Fibroblast of lung (primary cell): ENCODE data around the gene DIP2C. TPM values are rescaled to one million over a fixed set of nuclear protein-coding genes. Genes with fewer than 3 reads are reported as not detected.
A peak's percentile ranks its signal among the peaks of the same experiment; 100 is the strongest.

Experiments
- DNase-seq, 2 donors: peaks; one replicate each; pipeline versions ENCODE4 v3.0.0 to v3.0.0-alpha.2; 2010; ENCODE audit warnings: low read depth in 2 of 2
- H2AFZ ChIP-seq: 2 replicates; pipeline ENCODE4 v1.5.1; 2012; ENCODE audit warnings: low read length, control low read depth, inconsistent platforms
- H3K27ac ChIP-seq: 2 replicates; pipeline ENCODE4 v1.5.1; 2011; ENCODE audit warnings: low read length, control low read depth; ENCODE audit not compliant: insufficient read depth
- H3K27me3 ChIP-seq: 2 replicates; pipeline ENCODE4 v1.5.1; 2011; ENCODE audit warnings: mild to moderate bottlenecking, low read length; ENCODE audit not compliant: control insufficient read depth, insufficient read depth
- H3K36me3 ChIP-seq: 2 replicates; pipeline ENCODE4 v1.5.1; 2011; ENCODE audit warnings: low read length; ENCODE audit not compliant: control insufficient read depth, insufficient read depth
- H3K4me1 ChIP-seq: 2 replicates; pipeline ENCODE4 v1.5.1; 2011; ENCODE audit warnings: low read length; ENCODE audit not compliant: control insufficient read depth, insufficient read depth; ENCODE audit errors: extremely low read depth
- H3K4me2 ChIP-seq: 2 replicates; pipeline ENCODE4 v1.5.1; 2011; ENCODE audit warnings: low read length, control low read depth; ENCODE audit not compliant: insufficient read depth; ENCODE audit errors: extremely low read depth
- H3K4me3 ChIP-seq, 4 experiments: fragments of 200-600 bp in 1 of 4; sonication (generic) in 1 of 4; replicated peaks in 1 of 4; 2 replicates each; pipeline ENCODE4 v1.5.1; 2011 to 2016; ENCODE audit warnings: low read length in 4 of 4, low read depth in 3 of 4, mild to moderate bottlenecking in 3 of 4, control low read depth in 2 of 4, inconsistent platforms in 1 of 4, mixed read lengths in 1 of 4; ENCODE audit not compliant: insufficient read depth in 1 of 4; ENCODE audit errors: control extremely low read depth in 1 of 4
- H3K79me2 ChIP-seq: 2 replicates; pipeline ENCODE4 v1.5.1; 2012; ENCODE audit warnings: mild to moderate bottlenecking, low read length, inconsistent platforms; ENCODE audit not compliant: control insufficient read depth, insufficient read depth
- H3K9ac ChIP-seq: 2 replicates; pipeline ENCODE4 v1.5.1; 2011; ENCODE audit warnings: mild to moderate bottlenecking, low read length, control low read depth; ENCODE audit not compliant: insufficient read depth
- H3K9me3 ChIP-seq: 2 replicates; pipeline ENCODE4 v1.5.1; 2012; ENCODE audit warnings: low read depth, low read length; ENCODE audit not compliant: control insufficient read depth, insufficient read depth
- H4K20me1 ChIP-seq: 2 replicates; pipeline ENCODE4 v1.5.1; 2011; ENCODE audit warnings: low read length; ENCODE audit not compliant: control insufficient read depth, insufficient read depth; ENCODE audit errors: extremely low read depth
- EZH2 ChIP-seq: IDR thresholded peaks from 2 replicates; pipeline ENCODE4 v1.5.1; 2012; ENCODE audit warnings: low read length, control low read depth, mild to moderate bottlenecking; ENCODE audit errors: missing control alignments
- polyA plus RNA-seq, 2 donors: library from polyadenylated mRNA; depleted of rRNA in 1 of 2; stranded (reverse) in 1 of 2; unstranded in 1 of 2; fragments of >200 nt; gene quantifications; 2 replicates each; pipeline ENCODE4 v1.2.1, GENCODE V29; 2011 to 2012; ENCODE audit warnings: missing spikeins in 1 of 2
- total RNA-seq: library from RNA; depleted of rRNA; stranded (reverse); fragments of >200 nt; gene quantifications from 2 replicates; pipeline ENCODE4 v1.2.1, GENCODE V29; 2014
- TF ChIP-seq, protein P1 (sequence below), 2 donors: IDR thresholded peaks in 1 of 2; conservative IDR thresholded peaks in 1 of 2; 1 replicate in 1 of 2; 2 replicates in 1 of 2; pipeline ENCODE4 v1.5.1; 2011 to 2012; ENCODE audit warnings: low read length in 2 of 2, control low read depth in 1 of 2, inconsistent platforms in 1 of 2, low read depth in 1 of 2, mild to moderate bottlenecking in 1 of 2

The DIP2C gene
- total and polyA plus RNA-seq, 2 donors (not counting 1 experiment from before 2014, with no cell fraction given), result 10.7 to 18.3 TPM

DNA sequence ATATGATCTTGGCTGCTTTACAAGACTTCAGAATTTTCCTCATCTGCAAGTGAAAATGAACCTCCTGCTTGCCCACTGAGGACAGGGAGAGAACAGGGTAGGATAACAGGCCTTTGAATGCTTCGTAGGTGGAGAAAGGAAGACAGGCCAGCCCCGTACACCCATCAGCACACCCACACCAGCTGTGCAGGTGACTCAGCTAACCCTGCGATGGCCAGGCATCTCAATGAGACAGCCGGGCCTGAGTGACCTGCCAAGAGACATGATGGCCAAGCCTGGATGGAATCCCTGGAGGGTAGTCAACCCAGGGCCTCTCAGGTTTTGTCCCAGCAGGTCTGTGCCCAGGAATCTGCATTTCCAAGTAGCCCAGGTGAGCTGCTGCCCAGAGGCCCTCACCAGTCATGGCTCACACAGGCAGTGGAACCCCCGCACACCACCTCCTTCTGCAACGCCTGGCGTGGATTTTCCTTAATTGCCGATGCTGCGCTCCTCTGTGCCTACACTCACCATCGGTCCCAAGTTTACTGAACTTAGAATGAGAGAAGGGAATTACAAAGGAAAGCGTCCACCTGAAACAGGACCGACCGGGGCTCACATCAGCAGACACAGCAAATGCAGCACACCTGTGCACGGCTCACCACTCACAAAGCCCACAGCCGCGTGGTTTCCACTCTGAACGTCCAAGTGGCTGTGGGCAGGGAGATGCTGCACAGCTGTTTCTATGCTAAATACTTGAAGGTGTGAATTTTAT lies 163.7 kb downstream of the DIP2C start:
- TF ChIP-seq, protein P1, sequence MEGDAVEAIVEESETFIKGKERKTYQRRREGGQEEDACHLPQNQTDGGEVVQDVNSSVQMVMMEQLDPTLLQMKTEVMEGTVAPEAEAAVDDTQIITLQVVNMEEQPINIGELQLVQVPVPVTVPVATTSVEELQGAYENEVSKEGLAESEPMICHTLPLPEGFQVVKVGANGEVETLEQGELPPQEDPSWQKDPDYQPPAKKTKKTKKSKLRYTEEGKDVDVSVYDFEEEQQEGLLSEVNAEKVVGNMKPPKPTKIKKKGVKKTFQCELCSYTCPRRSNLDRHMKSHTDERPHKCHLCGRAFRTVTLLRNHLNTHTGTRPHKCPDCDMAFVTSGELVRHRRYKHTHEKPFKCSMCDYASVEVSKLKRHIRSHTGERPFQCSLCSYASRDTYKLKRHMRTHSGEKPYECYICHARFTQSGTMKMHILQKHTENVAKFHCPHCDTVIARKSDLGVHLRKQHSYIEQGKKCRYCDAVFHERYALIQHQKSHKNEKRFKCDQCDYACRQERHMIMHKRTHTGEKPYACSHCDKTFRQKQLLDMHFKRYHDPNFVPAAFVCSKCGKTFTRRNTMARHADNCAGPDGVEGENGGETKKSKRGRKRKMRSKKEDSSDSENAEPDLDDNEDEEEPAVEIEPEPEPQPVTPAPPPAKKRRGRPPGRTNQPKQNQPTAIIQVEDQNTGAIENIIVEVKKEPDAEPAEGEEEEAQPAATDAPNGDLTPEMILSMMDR (conservative IDR thresholded peaks at IDR 0.05 in 1 of 2, IDR thresholded peaks at IDR 0.05 in 1 of 2; ENCODE audit: low read depth in 1 of 2, low read length in 2 of 2), result no peak
- peak in 1 of 2 donors; percentile 58 for DNase-seq
- no peaks in the 10 kb centered on the region for H3K79me2 ChIP-seq
- H3K4me2 ChIP-seq, result no peak overlapping the region
- no peaks in the 10 kb centered on the region for H3K9me3 ChIP-seq
- H2AFZ ChIP-seq, result no peak overlapping the region
- H4K20me1 ChIP-seq, result peaks cover 2% of the 10 kb centered on the region
- H3K27ac ChIP-seq, result no peak overlapping the region
- H3K36me3 ChIP-seq, result no peaks in the 10 kb centered on the region
- no peaks in the 10 kb centered on the region for H3K27me3 ChIP-seq
- no peak overlapping the region for H3K9ac ChIP-seq
- no peaks in the 10 kb centered on the region for H3K4me1 ChIP-seq
- H3K4me3 ChIP-seq, result no peak overlapping the region

DNA sequence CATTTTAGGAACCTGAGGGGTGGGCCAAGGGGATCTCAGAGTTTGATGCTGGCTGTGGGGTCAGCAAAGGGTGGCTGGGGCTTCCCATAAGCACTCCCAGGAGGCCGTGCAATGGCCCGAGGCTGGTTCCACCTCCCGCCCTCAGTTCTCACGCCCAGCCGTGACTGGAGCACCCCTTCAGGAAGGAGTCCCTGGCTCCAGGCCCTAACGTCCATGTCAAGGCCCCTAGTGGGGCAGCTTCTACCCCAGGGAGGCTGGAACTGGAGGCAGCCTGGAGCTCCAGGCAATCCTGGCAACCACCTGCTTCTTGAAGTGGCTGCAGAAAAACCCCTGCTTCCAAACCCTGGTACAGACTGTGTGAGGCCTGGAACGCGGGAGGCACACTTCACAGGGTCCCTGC lies 165.5 kb downstream of the DIP2C start:
- H3K9ac ChIP-seq, result no peak overlapping the region
- H3K79me2 ChIP-seq, result no peaks in the 10 kb centered on the region
- H3K27me3 ChIP-seq, result no peaks in the 10 kb centered on the region
- no peak for TF ChIP-seq EZH2
- TF ChIP-seq, protein P1 (conservative IDR thresholded peaks at IDR 0.05 in 1 of 2, IDR thresholded peaks at IDR 0.05 in 1 of 2; ENCODE audit: low read depth in 1 of 2, low read length in 2 of 2), result no peak
- H3K4me2 ChIP-seq, result no peak overlapping the region
- H3K4me1 ChIP-seq, result no peaks in the 10 kb centered on the region
- H3K9me3 ChIP-seq, result no peaks in the 10 kb centered on the region
- no peak overlapping the region for H2AFZ ChIP-seq
- no peaks in the 10 kb centered on the region for H4K20me1 ChIP-seq
- no peaks in the 10 kb centered on the region for H3K36me3 ChIP-seq
- no peak overlapping the region for H3K4me3 ChIP-seq
- no peak for DNase-seq
- no peak overlapping the region for H3K27ac ChIP-seq

DNA sequence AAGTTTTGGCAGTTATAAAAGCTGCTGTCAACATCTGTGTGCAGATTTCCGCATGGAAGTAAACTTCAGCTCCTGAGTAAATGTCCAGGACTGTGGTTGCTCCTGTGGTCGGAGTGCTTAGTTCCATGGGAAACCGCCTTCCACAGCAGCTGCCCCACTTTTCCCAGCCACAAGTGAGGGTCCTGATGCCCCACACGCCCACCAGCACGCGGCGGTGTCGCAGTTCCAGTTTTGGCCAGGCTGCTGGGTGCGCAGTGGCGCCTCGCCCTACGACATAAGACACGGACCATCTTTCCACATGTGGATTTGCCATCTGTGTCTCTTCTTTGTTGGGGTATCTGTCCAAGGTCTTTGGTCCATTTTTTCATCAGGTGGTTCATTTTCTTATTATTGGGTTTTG lies 167.1 kb downstream of the DIP2C start:
- Histone ChIP-seq H4K20me1 (no peaks in the 10 kb centered on the region), H3K79me2 (no peaks in the 10 kb centered on the region)
- TF ChIP-seq EZH2, result no peak
- TF ChIP-seq, protein P1 (conservative IDR thresholded peaks at IDR 0.05 in 1 of 2, IDR thresholded peaks at IDR 0.05 in 1 of 2; ENCODE audit: low read depth in 1 of 2, low read length in 2 of 2), result no peak

More for the DNA sequence above, 167.1 kb downstream of the DIP2C start:
- H3K27me3 ChIP-seq, result no peaks in the 10 kb centered on the region
- H3K4me3 ChIP-seq, result no peak overlapping the region
- no peaks in the 10 kb centered on the region for H3K4me1 ChIP-seq
- no peak overlapping the region for H3K27ac ChIP-seq
- no peaks in the 10 kb centered on the region for H3K9me3 ChIP-seq
- no peak overlapping the region for H3K9ac ChIP-seq
- DNase-seq, result no peak
- H3K36me3 ChIP-seq, result no peaks in the 10 kb centered on the region
- no peak overlapping the region for H3K4me2 ChIP-seq
- no peak overlapping the region for H2AFZ ChIP-seq
